ENCODE data around the gene SMOC1. TPM values are rescaled to one million over a fixed set of nuclear protein-coding genes. Genes with fewer than 3 reads are reported as not detected.

SMOC1 gene
- total RNA-seq, 3 donors from 2014 or later (not counting 1 experiment from before 2014, with no cell fraction given), result not detected

- H3K27me3 Mint-ChIP-seq (ENCODE audit: low read depth in 2 of 2), result peaks cover 0 to 6% of the 10 kb centered on the region in 2 donors
- no peak overlapping the region for H3K4me3 Mint-ChIP-seq
- no peaks in the 10 kb centered on the region for H3K36me3 Mint-ChIP-seq
- Histone ChIP-seq H3K4me3 (ENCODE audit: low read length) (no peak overlapping the region), H3K9me3 (ENCODE audit: control insufficient read depth, insufficient read depth, low read length) (no peaks in the 10 kb centered on the region), H3K36me3 (ENCODE audit: control insufficient read depth, insufficient read depth, low read length) (no peaks in the 10 kb centered on the region), H3K27me3 (ENCODE audit: control insufficient read depth, insufficient read depth, low read length) (no peaks in the 10 kb centered on the region), H3K4me1 (ENCODE audit: control insufficient read depth, insufficient read depth, low read length) (no peaks in the 10 kb centered on the region), H3K27ac (ENCODE audit: low read length) (no peak overlapping the region)
- no peak overlapping the region for H3K27ac Mint-ChIP-seq
- no peaks in the 10 kb centered on the region for H3K4me1 Mint-ChIP-seq
- intact Hi-C loops (cut with micrococcal nuclease), result no loop called here
- TF ChIP-seq CTCF (IDR thresholded peaks at IDR 0.05), result no peak
- WGBS (ENCODE audit: insufficient coverage), result 72% methylated on average over 5 of the region's 5 CpGs
- no peak for DNase-seq
- ATAC-seq, result no peak
- H3K9me3 Mint-ChIP-seq, result no peaks in the 10 kb centered on the region
These were observed 37.6 kb upstream of the SMOC1 start for GRCh38 chr14:69841656-69842055.

GRCh38 chr14:69842686-69843420, 36.4 kb upstream of the SMOC1 start:
- Mint-ChIP-seq H3K27me3 (ENCODE audit: low read depth in 2 of 2) (peaks cover 0 to 2% of the 10 kb centered on the region in 2 donors), H3K9me3 (no peaks in the 10 kb centered on the region)
- no peak for TF ChIP-seq CTCF (IDR thresholded peaks at IDR 0.05)

GRCh38 chr14:69844171-69844570, 35.0 kb upstream of the SMOC1 start:
- WGBS (ENCODE audit: insufficient coverage), result 96% methylated on average over 2 of the region's 2 CpGs
- Histone ChIP-seq H3K27me3 (ENCODE audit: control insufficient read depth, insufficient read depth, low read length) (no peaks in the 10 kb centered on the region), H3K4me1 (ENCODE audit: control insufficient read depth, insufficient read depth, low read length) (no peaks in the 10 kb centered on the region), H3K27ac (ENCODE audit: low read length) (no peak overlapping the region), H3K9me3 (ENCODE audit: control insufficient read depth, insufficient read depth, low read length) (no peaks in the 10 kb centered on the region), H3K36me3 (ENCODE audit: control insufficient read depth, insufficient read depth, low read length) (no peaks in the 10 kb centered on the region), H3K4me3 (ENCODE audit: low read length) (no peak overlapping the region)
- no peaks in the 10 kb centered on the region for H3K36me3 Mint-ChIP-seq
- H3K4me1 Mint-ChIP-seq, result no peaks in the 10 kb centered on the region
- no peak overlapping the region for H3K27ac Mint-ChIP-seq
- TF ChIP-seq CTCF (IDR thresholded peaks at IDR 0.05), result no peak
- DNase-seq (no peak), ATAC-seq (no peak)
- H3K27me3 Mint-ChIP-seq (ENCODE audit: low read depth in 2 of 2), result peaks cover 0 to 2% of the 10 kb centered on the region in 2 donors
- no peaks in the 10 kb centered on the region for H3K9me3 Mint-ChIP-seq
- no peak overlapping the region for H3K4me3 Mint-ChIP-seq
- intact Hi-C loops (cut with micrococcal nuclease), result no loop called here

More at GRCh38 chr14:69842686-69843420, 36.4 kb upstream of the SMOC1 start:
- Histone ChIP-seq H3K27me3 (ENCODE audit: control insufficient read depth, insufficient read depth, low read length) (no peaks in the 10 kb centered on the region), H3K27ac (ENCODE audit: low read length) (no peak overlapping the region), H3K36me3 (ENCODE audit: control insufficient read depth, insufficient read depth, low read length) (no peaks in the 10 kb centered on the region), H3K4me3 (ENCODE audit: low read length) (no peak overlapping the region), H3K4me1 (ENCODE audit: control insufficient read depth, insufficient read depth, low read length) (no peaks in the 10 kb centered on the region), H3K9me3 (ENCODE audit: control insufficient read depth, insufficient read depth, low read length) (no peaks in the 10 kb centered on the region)
- H3K4me1 Mint-ChIP-seq, result no peaks in the 10 kb centered on the region
- ATAC-seq, result no peak
- intact Hi-C loops (cut with micrococcal nuclease), result no loop called here
- no peak for DNase-seq
- no peak overlapping the region for H3K4me3 Mint-ChIP-seq
- no peak overlapping the region for H3K27ac Mint-ChIP-seq
- 88% methylated on average over 11 of the region's 13 CpGs for WGBS (ENCODE audit: insufficient coverage)
- H3K36me3 Mint-ChIP-seq, result no peaks in the 10 kb centered on the region
